Stimulated activated memory B cell treated with anti-CD40 and anti-IgM and Interleukin-4, amounts not matched to agents 10 μg/mL and 1 μg/mL and 100 μg/mL, for 72 hours (primary cell): ENCODE results near the gene TIMM44.
"Not testable (repeated sequence)": the region's sequence is repeated elsewhere in the genome, so short reads cannot be mapped to it uniquely, and the experiment has no call there.

Source experiments
- ATAC-seq: fragments of 150-1000 bp; cut with Tn5 transposase; 2 replicates; pipeline ENCODE4 v1.10.0; 2021
- H3K27ac Mint-ChIP-seq: one replicate; pipeline ENCODE4 v1.8.0; 2022; ENCODE audit warnings: mild to moderate bottlenecking, mixed read lengths
- H3K27me3 Mint-ChIP-seq: one replicate; pipeline ENCODE4 v1.8.0; 2022; ENCODE audit warnings: mixed read lengths
- H3K36me3 Mint-ChIP-seq: one replicate; pipeline ENCODE4 v1.8.0; 2022; ENCODE audit warnings: mixed read lengths
- H3K4me1 Mint-ChIP-seq: one replicate; pipeline ENCODE4 v1.8.0; 2022; ENCODE audit warnings: mixed read lengths
- H3K4me3 Mint-ChIP-seq: one replicate; pipeline ENCODE4 v1.8.0; 2022; ENCODE audit warnings: mild to moderate bottlenecking, moderate library complexity, mixed read lengths
- H3K9me3 Mint-ChIP-seq: one replicate; pipeline ENCODE4 v1.8.0; 2022; ENCODE audit warnings: mixed read lengths

Gene TIMM44

GRCh38 chr19:7968008-7968795 lies 24.7 kb upstream of the TIMM44 start:
- Mint-ChIP-seq H3K36me3 (peaks cover 44% of the 10 kb centered on the region), H3K4me3 (no peak overlapping the region), H3K9me3 (no peaks in the 10 kb centered on the region), H3K4me1 (no peaks in the 10 kb centered on the region), H3K27ac (no peak overlapping the region), H3K27me3 (no peaks in the 10 kb centered on the region)
- no peak for ATAC-seq

GRCh38 chr19:7965921-7966665 lies 22.6 kb upstream of the TIMM44 start:
- H3K27ac Mint-ChIP-seq, result no peak overlapping the region
- H3K4me3 Mint-ChIP-seq, result no peak overlapping the region
- no peak for ATAC-seq
- H3K9me3 Mint-ChIP-seq, result no peaks in the 10 kb centered on the region
- peaks cover 51% of the 10 kb centered on the region for H3K36me3 Mint-ChIP-seq
- no peaks in the 10 kb centered on the region for H3K4me1 Mint-ChIP-seq
- no peaks in the 10 kb centered on the region for H3K27me3 Mint-ChIP-seq

GRCh38 chr19:7965259-7965841 lies 21.9 kb upstream of the TIMM44 start:
- Mint-ChIP-seq H3K4me3 (no peak overlapping the region), H3K4me1 (no peaks in the 10 kb centered on the region), H3K9me3 (no peaks in the 10 kb centered on the region), H3K36me3 (peaks cover 50% of the 10 kb centered on the region), H3K27me3 (no peaks in the 10 kb centered on the region), H3K27ac (no peak overlapping the region)
- ATAC-seq, result no peak

GRCh38 chr19:7963566-7963965 lies 20.1 kb upstream of the TIMM44 start:
- Mint-ChIP-seq H3K4me3 (no peak overlapping the region), H3K27me3 (no peaks in the 10 kb centered on the region), H3K9me3 (no peaks in the 10 kb centered on the region), H3K4me1 (no peaks in the 10 kb centered on the region), H3K27ac (no peak overlapping the region), H3K36me3 (peaks cover 49% of the 10 kb centered on the region)
- ATAC-seq, result no peak

GRCh38 chr19:7962644-7963268 lies 19.3 kb upstream of the TIMM44 start:
- no peaks in the 10 kb centered on the region for H3K27me3 Mint-ChIP-seq
- peaks cover 49% of the 10 kb centered on the region for H3K36me3 Mint-ChIP-seq

GRCh38 chr19:7961920-7962626 lies 18.6 kb upstream of the TIMM44 start:
- H3K9me3 Mint-ChIP-seq, result no peaks in the 10 kb centered on the region
- no peak for ATAC-seq
- H3K36me3 Mint-ChIP-seq, result peaks cover 46% of the 10 kb centered on the region
- no peak overlapping the region for H3K4me3 Mint-ChIP-seq
- no peaks in the 10 kb centered on the region for H3K27me3 Mint-ChIP-seq
- H3K4me1 Mint-ChIP-seq, result peaks cover 4% of the 10 kb centered on the region
- H3K27ac Mint-ChIP-seq, result no peak overlapping the region

More at GRCh38 chr19:7962644-7963268, 19.3 kb upstream of the TIMM44 start:
- H3K9me3 Mint-ChIP-seq, result no peaks in the 10 kb centered on the region
- H3K4me1 Mint-ChIP-seq, result no peaks in the 10 kb centered on the region
- ATAC-seq, result no peak
- H3K27ac Mint-ChIP-seq, result no peak overlapping the region
- H3K4me3 Mint-ChIP-seq, result no peak overlapping the region

GRCh38 chr19:7961082-7961481 lies 17.6 kb upstream of the TIMM44 start:
- peaks cover 48% of the 10 kb centered on the region for H3K36me3 Mint-ChIP-seq
- not testable (repeated sequence) for H3K4me1 Mint-ChIP-seq, H3K27ac Mint-ChIP-seq, ATAC-seq, H3K4me3 Mint-ChIP-seq, H3K27me3 Mint-ChIP-seq, H3K9me3 Mint-ChIP-seq

- H3K36me3 Mint-ChIP-seq, result peaks cover 35% of the 10 kb centered on the region
- ATAC-seq, result no peak
- no peak overlapping the region for H3K4me3 Mint-ChIP-seq
- H3K27ac Mint-ChIP-seq, result no peak overlapping the region
- H3K27me3 Mint-ChIP-seq, result no peaks in the 10 kb centered on the region
- no peaks in the 10 kb centered on the region for H3K9me3 Mint-ChIP-seq
- peaks cover 8% of the 10 kb centered on the region for H3K4me1 Mint-ChIP-seq
Observed at GRCh38 chr19:7959211-7959610, 15.7 kb upstream of the TIMM44 start.

- H3K4me1 Mint-ChIP-seq, result peaks cover 8% of the 10 kb centered on the region
- H3K36me3 Mint-ChIP-seq, result peaks cover 22% of the 10 kb centered on the region
- no peaks in the 10 kb centered on the region for H3K9me3 Mint-ChIP-seq
- H3K27me3 Mint-ChIP-seq, result no peaks in the 10 kb centered on the region
- H3K27ac Mint-ChIP-seq, result no peak overlapping the region
- ATAC-seq, result no peak
- no peak overlapping the region for H3K4me3 Mint-ChIP-seq
Observed at GRCh38 chr19:7955696-7956095, 12.2 kb upstream of the TIMM44 start.

GRCh38 chr19:7953576-7953975 lies 10.1 kb upstream of the TIMM44 start:
- Mint-ChIP-seq H3K4me1 (peaks cover 8% of the 10 kb centered on the region), H3K9me3 (no peaks in the 10 kb centered on the region), H3K27me3 (no peaks in the 10 kb centered on the region), H3K36me3 (peaks cover 17% of the 10 kb centered on the region), H3K27ac (no peak overlapping the region), H3K4me3 (no peak overlapping the region)
- no peak for ATAC-seq

GRCh38 chr19:7953060-7953459 lies 9.6 kb upstream of the TIMM44 start:
- Mint-ChIP-seq H3K27ac (no peak overlapping the region), H3K36me3 (peaks cover 13% of the 10 kb centered on the region), H3K27me3 (no peaks in the 10 kb centered on the region), H3K4me1 (peaks cover 8% of the 10 kb centered on the region), H3K9me3 (no peaks in the 10 kb centered on the region), H3K4me3 (no peak overlapping the region)
- no peak for ATAC-seq

GRCh38 chr19:7947939-7948338 lies 4.5 kb upstream of the TIMM44 start:
- H3K27me3 Mint-ChIP-seq, result no peaks in the 10 kb centered on the region
- H3K4me3 Mint-ChIP-seq, result no peak overlapping the region
- peaks cover 17% of the 10 kb centered on the region for H3K4me1 Mint-ChIP-seq
- H3K27ac Mint-ChIP-seq, result no peak overlapping the region
- ATAC-seq, result no peak
- no peaks in the 10 kb centered on the region for H3K36me3 Mint-ChIP-seq
- H3K9me3 Mint-ChIP-seq, result no peaks in the 10 kb centered on the region

GRCh38 chr19:7944177-7944761 lies 803 bp upstream of the TIMM44 start:
- Mint-ChIP-seq H3K9me3 (no peaks in the 10 kb centered on the region), H3K36me3 (peaks cover 10% of the 10 kb centered on the region), H3K4me3 (peak overlapping the region; percentile 85), H3K27me3 (no peaks in the 10 kb centered on the region), H3K4me1 (peaks cover 41% of the 10 kb centered on the region), H3K27ac (peak overlapping the region; percentile 88)
- peak; percentile 68 for ATAC-seq

GRCh38 chr19:7942981-7943443 lies 454 bp downstream of the TIMM44 start:
- peak overlapping the region; percentile 88 for H3K27ac Mint-ChIP-seq
- H3K36me3 Mint-ChIP-seq, result peaks cover 18% of the 10 kb centered on the region
- H3K4me1 Mint-ChIP-seq, result peaks cover 47% of the 10 kb centered on the region
- peak; percentile 31 for ATAC-seq
- no peaks in the 10 kb centered on the region for H3K9me3 Mint-ChIP-seq
- no peaks in the 10 kb centered on the region for H3K27me3 Mint-ChIP-seq
- peak overlapping the region; percentile 85 for H3K4me3 Mint-ChIP-seq
